ENCODE measurements around the gene SUPT6H. TPM values are rescaled to one million over a fixed set of nuclear protein-coding genes. Genes with fewer than 3 reads are reported as not detected.

Gene SUPT6H
- total and polyA plus RNA-seq, 9 of the 15 experiments (the other 6 are each of a cell fraction or from before 2014, with no cell fraction given), result 1.7 to 77.7 (median 49.2) TPM

- TF ChIP-seq ZNF79 (CRISPR knock-in tag; IDR thresholded peaks at IDR 0.05; ENCODE audit: low read depth) (no peak), POLR2H (tag; IDR thresholded peaks at IDR 0.05; ENCODE audit: low read depth) (peak; percentile 85), TFAM (CRISPR knock-in tag; conservative IDR thresholded peaks at IDR 0.05) (no peak), ELF4 (CRISPR knock-in tag; IDR thresholded peaks at IDR 0.05) (0 out of 2 replicates have a peak, but pooled peaks have one; percentile 4), CTCFL (IDR thresholded peaks at IDR 0.05; ENCODE audit: borderline replicate concordance, insufficient read depth, low read depth, low read length, poor library complexity, severe bottlenecking) (peak; percentile 9), ELF1 (tag; IDR thresholded peaks at IDR 0.05) (no peak), ZNF511 (CRISPR knock-in tag; IDR thresholded peaks at IDR 0.05) (peak; percentile 86; the same call in 1 of the 2 replicates), MYBL2 (IDR thresholded peaks at IDR 0.05; ENCODE audit: low read depth) (no peak), MYBL2 (CRISPR knock-in tag; IDR thresholded peaks at IDR 0.05; ENCODE audit: borderline replicate concordance) (no peak), POLR2G (IDR thresholded peaks at IDR 0.05; ENCODE audit: low read depth, low read length) (peak; percentile 97), ZHX1 (conservative IDR thresholded peaks at IDR 0.05; ENCODE audit: low read length) (0 out of 2 replicates have a peak, but pooled peaks have one; percentile 29), U2AF2 (optimal IDR thresholded peaks at IDR 0.05; ENCODE audit: low read depth, low read length) (no peak), STAG1 (CRISPR knock-in tag; IDR thresholded peaks at IDR 0.05; ENCODE audit: borderline replicate concordance) (no peak), ZNF644 (tag; IDR thresholded peaks at IDR 0.05; ENCODE audit: low read depth) (no peak; the same call in 1 of the 2 replicates), ZFP91 (CRISPR knock-in tag; IDR thresholded peaks at IDR 0.05) (no peak; the same call in 1 of the 2 replicates), ZKSCAN3 (CRISPR knock-in tag; IDR thresholded peaks at IDR 0.05) (no peak), CEBPB (tag; IDR thresholded peaks at IDR 0.05) (no peak), RUNX1 (IDR thresholded peaks at IDR 0.05; ENCODE audit: low read depth) (no peak), FOXP1 (CRISPR knock-in tag; IDR thresholded peaks at IDR 0.05) (peak; percentile 83; the same call in 1 of the 2 replicates), PYGO2 (tag; IDR thresholded peaks at IDR 0.05) (no peak)
Observed at GRCh38 chr17:28710861-28711722, 49.1 kb downstream of the SUPT6H start (continued).

Data from K562 (cell line).